HepG2 (cell line): ENCODE results near the gene ZFP69B. TPM values are rescaled to one million over a fixed set of nuclear protein-coding genes. Genes with fewer than 3 reads are reported as not detected.

Experiments
- ADNP ChIP-seq: sonication (generic); formaldehyde crosslinking; IDR thresholded peaks from 2 replicates; pipeline ENCODE4 v1.4.0; 2020; ENCODE audit warnings: missing genetic modification reagents
- EP300 ChIP-seq, 3 experiments: sonication (generic) in 1 of 3; formaldehyde crosslinking in 1 of 3; IDR thresholded peaks; 2 replicates each; pipeline versions ENCODE4 v1.5.1 to v1.6.1; 2011 to 2020; ENCODE audit warnings: low read depth in 2 of 3, low read length in 2 of 3, borderline replicate concordance in 1 of 3, improper control_type of control experiment in 1 of 3, mild to moderate bottlenecking in 1 of 3, missing genetic modification reagents in 1 of 3, moderate library complexity in 1 of 3
- FOXA1 ChIP-seq, 2 experiments: fragments of 450-650 bp in 1 of 2; sonication (generic) in 1 of 2; formaldehyde crosslinking in 1 of 2; IDR thresholded peaks; 2 replicates each; pipeline versions ENCODE4 v1.4.0 to v1.6.1; 2016 to 2020; ENCODE audit warnings: missing genetic modification reagents in 1 of 2
- JUNB ChIP-seq: sonication (generic); formaldehyde crosslinking; IDR thresholded peaks from 2 replicates; pipeline ENCODE4 v1.8.0; 2022; ENCODE audit warnings: missing genetic modification reagents, mild to moderate bottlenecking, borderline replicate concordance
- NFAT5 ChIP-seq: sonication (generic); formaldehyde crosslinking; IDR thresholded peaks from 2 replicates; pipeline ENCODE4 v1.4.0; 2020; ENCODE audit warnings: missing genetic modification reagents
- NONO ChIP-seq, 2 experiments: fragments of 450-650 bp in 1 of 2; sonication (generic) in 1 of 2; formaldehyde crosslinking in 1 of 2; IDR thresholded peaks in 1 of 2; conservative IDR thresholded peaks in 1 of 2; 2 replicates each; pipeline versions ENCODE4 v1.6.1 to v1.8.0; 2017 to 2022; ENCODE audit warnings: mild to moderate bottlenecking in 1 of 2, missing genetic modification reagents in 1 of 2, moderate library complexity in 1 of 2
- RELA ChIP-seq: sonication (generic); formaldehyde crosslinking; IDR thresholded peaks from 2 replicates; pipeline ENCODE4 v1.4.0; 2020; ENCODE audit warnings: missing genetic modification reagents
- SMARCC2 ChIP-seq: fragments of 450-650 bp; IDR thresholded peaks from 2 replicates; pipeline ENCODE4 v1.6.1; 2017; ENCODE audit warnings: antibody characterized with exemption, mild to moderate bottlenecking
- SSRP1 ChIP-seq: IDR thresholded peaks from 2 replicates; pipeline ENCODE4 v1.6.1; 2016; ENCODE audit warnings: control low read depth
- TFAP4 ChIP-seq: sonication (generic); IDR thresholded peaks from 2 replicates; pipeline ENCODE4 v1.6.1; 2016; ENCODE audit warnings: low read depth, borderline replicate concordance
- ZBTB2 ChIP-seq: sonication (generic); formaldehyde crosslinking; IDR thresholded peaks from 2 replicates; pipeline ENCODE4 v1.8.0; 2022; ENCODE audit warnings: low read depth, missing genetic modification reagents
- ZNF326 ChIP-seq: sonication (generic); formaldehyde crosslinking; IDR thresholded peaks from 2 replicates; pipeline ENCODE4 v1.4.0; 2020; ENCODE audit warnings: missing genetic modification reagents, borderline replicate concordance
- ZNF431 ChIP-seq: sonication (generic); formaldehyde crosslinking; IDR thresholded peaks from 2 replicates; pipeline ENCODE4 v1.9.0; 2022; ENCODE audit warnings: missing genetic modification reagents, low read depth, mild to moderate bottlenecking, borderline replicate concordance
- ZNF615 ChIP-seq: sonication (generic); formaldehyde crosslinking; IDR thresholded peaks from 2 replicates; pipeline ENCODE4 v1.5.0; 2020; ENCODE audit warnings: mild to moderate bottlenecking, missing genetic modification reagents, borderline replicate concordance
- ZNF616 ChIP-seq: sonication (generic); formaldehyde crosslinking; IDR thresholded peaks from 2 replicates; pipeline ENCODE4 v1.5.0; 2020; ENCODE audit warnings: low read depth, mild to moderate bottlenecking, missing genetic modification reagents
- polyA plus RNA-seq, 8 experiments: library from polyadenylated mRNA; depleted of rRNA in 3 of 8; stranded (reverse) in 7 of 8; unstranded in 1 of 8; fragments of >200 nt; fragmentation: Illumina TruSeq in 4 of 8; extraction: Trizol in 4 of 8; gene quantifications; 2 replicates each; pipeline versions ENCODE4 v1.2.1 to v1.2.3, GENCODE V29; 2011 to 2016; ENCODE audit warnings: low read depth in 4 of 8, missing spikeins in 1 of 8, mixed read lengths in 1 of 8; ENCODE audit not compliant: insufficient read depth in 1 of 8
- total RNA-seq, 5 experiments: library from RNA; depleted of rRNA; stranded (reverse); fragments of >200 nt; fragmentation: Illumina TruSeq; extraction: Trizol; gene quantifications; 2 replicates each; pipeline ENCODE4 v1.2.3, GENCODE V29; 2016; ENCODE audit warnings: low read depth in 1 of 5
- TF ChIP-seq, protein P1 (sequence below): sonication (generic); formaldehyde crosslinking; conservative IDR thresholded peaks from 2 replicates; pipeline ENCODE4 v1.4.0; 2020; ENCODE audit warnings: missing genetic modification reagents
- TF ChIP-seq, protein P2 (sequence below): IDR thresholded peaks from 2 replicates; pipeline ENCODE4 v1.6.1; 2016; ENCODE audit warnings: missing compliant biosample characterization, missing genetic modification reagents, borderline replicate concordance

Gene ZFP69B
- total and polyA plus RNA-seq, 2 of the 13 experiments (the other 11 are each of a cell fraction or from before 2014, with no cell fraction given), result 4.6 to 7.7 TPM

GRCh38 chr1:40476924-40477677 lies 26.8 kb downstream of the ZFP69B start, which contains the start of gene ZFP69 (continued):
- no peak for TF ChIP-seq NFAT5 (CRISPR knock-in tag)
- TF ChIP-seq JUNB (CRISPR knock-in tag), result no peak
- TF ChIP-seq ADNP, result no peak; the same call in 1 of the 2 replicates
- no peak for TF ChIP-seq ZBTB2
- TF ChIP-seq, protein P1, sequence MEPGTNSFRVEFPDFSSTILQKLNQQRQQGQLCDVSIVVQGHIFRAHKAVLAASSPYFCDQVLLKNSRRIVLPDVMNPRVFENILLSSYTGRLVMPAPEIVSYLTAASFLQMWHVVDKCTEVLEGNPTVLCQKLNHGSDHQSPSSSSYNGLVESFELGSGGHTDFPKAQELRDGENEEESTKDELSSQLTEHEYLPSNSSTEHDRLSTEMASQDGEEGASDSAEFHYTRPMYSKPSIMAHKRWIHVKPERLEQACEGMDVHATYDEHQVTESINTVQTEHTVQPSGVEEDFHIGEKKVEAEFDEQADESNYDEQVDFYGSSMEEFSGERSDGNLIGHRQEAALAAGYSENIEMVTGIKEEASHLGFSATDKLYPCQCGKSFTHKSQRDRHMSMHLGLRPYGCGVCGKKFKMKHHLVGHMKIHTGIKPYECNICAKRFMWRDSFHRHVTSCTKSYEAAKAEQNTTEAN (CRISPR knock-in tag), result 0 out of 2 replicates have a peak, but pooled peaks have one; percentile 26
- no peak for TF ChIP-seq SMARCC2
- no peak for TF ChIP-seq ZNF326 (CRISPR knock-in tag)
- no peak for TF ChIP-seq RELA (CRISPR knock-in tag)
- TF ChIP-seq FOXA1 (IDR thresholded peaks at IDR 0.05), result no peak
- TF ChIP-seq FOXA1 (CRISPR knock-in tag; IDR thresholded peaks at IDR 0.05), result no peak
- TF ChIP-seq, protein P2, sequence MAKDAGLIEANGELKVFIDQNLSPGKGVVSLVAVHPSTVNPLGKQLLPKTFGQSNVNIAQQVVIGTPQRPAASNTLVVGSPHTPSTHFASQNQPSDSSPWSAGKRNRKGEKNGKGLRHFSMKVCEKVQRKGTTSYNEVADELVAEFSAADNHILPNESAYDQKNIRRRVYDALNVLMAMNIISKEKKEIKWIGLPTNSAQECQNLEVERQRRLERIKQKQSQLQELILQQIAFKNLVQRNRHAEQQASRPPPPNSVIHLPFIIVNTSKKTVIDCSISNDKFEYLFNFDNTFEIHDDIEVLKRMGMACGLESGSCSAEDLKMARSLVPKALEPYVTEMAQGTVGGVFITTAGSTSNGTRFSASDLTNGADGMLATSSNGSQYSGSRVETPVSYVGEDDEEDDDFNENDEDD (CRISPR knock-in tag), result 0 out of 2 replicates have a peak, but pooled peaks have one; percentile 47
- TF ChIP-seq SSRP1 (CRISPR knock-in tag), result no peak
- no peak for TF ChIP-seq ZNF616
- TF ChIP-seq EP300 (IDR thresholded peaks at IDR 0.05; ENCODE audit: low read depth in 2 of 2, low read length in 2 of 2), result no peak
- no peak for TF ChIP-seq EP300 (CRISPR knock-in tag; IDR thresholded peaks at IDR 0.05; ENCODE audit: borderline replicate concordance)
- no peak; the same call in 1 of the 2 replicates for TF ChIP-seq ZNF431
- TF ChIP-seq TFAP4, result no peak
- TF ChIP-seq ZNF615 (CRISPR knock-in tag), result 0 out of 2 replicates have a peak, but pooled peaks have one; percentile 25
- TF ChIP-seq NONO (IDR thresholded peaks at IDR 0.05), result no peak
- TF ChIP-seq NONO (CRISPR knock-in tag; conservative IDR thresholded peaks at IDR 0.05), result 0 out of 2 replicates have a peak, but pooled peaks have one; percentile 32
